ENCODE measurements around the gene NGEF. TPM values are rescaled to one million over a fixed set of nuclear protein-coding genes. Genes with fewer than 3 reads are reported as not detected.
"Not testable (repeated sequence)": the region's sequence is repeated elsewhere in the genome, so short reads cannot be mapped to it uniquely, and the experiment has no call there.

Gene NGEF
- polyA plus RNA-seq, 12 donors: 0.81 to 7.1 (median 1.6) TPM; not detected in 2

- no peak for DNase-seq
These were observed 84.3 kb downstream of the NGEF start for GRCh38 chr2:232928551-232929302.

- DNase-seq: no peak
These were observed 85.1 kb downstream of the NGEF start for GRCh38 chr2:232927793-232928550.

GRCh38 chr2:232927032-232927792, 85.8 kb downstream of the NGEF start:
- no peak for DNase-seq

GRCh38 chr2:232926431-232926939, 86.6 kb downstream of the NGEF start:
- no peak for DNase-seq

- DNase-seq: no peak
These were observed 87.3 kb downstream of the NGEF start for GRCh38 chr2:232925821-232926156.

- no peak for DNase-seq
These were observed 87.8 kb downstream of the NGEF start for GRCh38 chr2:232925153-232925820.

GRCh38 chr2:232924433-232924832, 88.6 kb downstream of the NGEF start:
- no peak for DNase-seq

GRCh38 chr2:232920760-232921159, 92.3 kb downstream of the NGEF start:
- DNase-seq: no peak

GRCh38 chr2:232920055-232920454, 93.0 kb downstream of the NGEF start:
- no peak for DNase-seq

GRCh38 chr2:232919141-232919540, 93.9 kb downstream of the NGEF start:
- no peak for DNase-seq

GRCh38 chr2:232913903-232914302, 99.2 kb downstream of the NGEF start:
- DNase-seq: no peak

- no peak for DNase-seq
These were observed 101.3 kb downstream of the NGEF start for GRCh38 chr2:232911712-232912277.

- DNase-seq: no peak
These were observed 102.7 kb downstream of the NGEF start for GRCh38 chr2:232910376-232910775.

GRCh38 chr2:232908695-232909094, 104.4 kb downstream of the NGEF start:
- no peak for DNase-seq

GRCh38 chr2:232907718-232908085, 105.4 kb downstream of the NGEF start:
- DNase-seq: not testable (repeated sequence)

- DNase-seq: not testable (repeated sequence)
These were observed 106.0 kb downstream of the NGEF start for GRCh38 chr2:232906867-232907717.

- no peak for DNase-seq
These were observed 109.1 kb downstream of the NGEF start for GRCh38 chr2:232903989-232904388.

- no peak for DNase-seq
These were observed 111.1 kb downstream of the NGEF start for GRCh38 chr2:232901736-232902578.
